ENCODE measurements around the gene HINT3. TPM values are rescaled to one million over a fixed set of nuclear protein-coding genes. Genes with fewer than 3 reads are reported as not detected.

The HINT3 gene
- total RNA-seq, 4 donors from 2014 or later, result 31.0 to 54.8 (median 46.2) TPM

DNA sequence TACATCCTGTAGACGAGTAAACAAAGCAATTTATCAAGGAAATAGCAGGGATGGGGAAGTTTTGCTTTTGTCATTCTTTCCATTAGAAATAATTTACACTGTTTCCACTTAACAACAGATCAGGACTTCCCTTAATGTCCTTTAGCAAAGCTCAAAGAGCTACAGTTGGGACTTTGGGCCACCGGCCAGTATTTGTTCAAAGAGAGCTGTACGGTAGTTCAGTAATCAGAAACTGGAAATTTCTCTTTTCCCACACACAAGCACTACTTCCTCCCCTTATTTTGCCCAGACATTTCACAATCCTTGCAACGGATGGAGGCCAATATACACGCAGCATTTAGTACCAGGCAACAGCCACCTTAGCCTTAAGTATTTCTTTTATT is 12.1 kb upstream of the HINT3 start:
- ATAC-seq, result peak; percentile 61
- 25 to 41% methylated on average over 5 of the region's 5 CpGs for WGBS, 2 donors (ENCODE audit: low coverage in 1 of 2)
- Histone ChIP-seq H3K4me3 (no peak overlapping the region), H3K4me1 (peaks cover 0 to 3% (median 0%) of the 10 kb centered on the region in 3 donors), H3K27ac (peak overlapping the region in 3 of 4 donors; percentile 19 to 39 (median 28)), H3K9me3 (no peaks in the 10 kb centered on the region), H3K36me3 (no peaks in the 10 kb centered on the region), H3K27me3 (peaks cover under 1% of the 10 kb centered on the region)
- no peak for TF ChIP-seq EP300 (IDR thresholded peaks at IDR 0.05)
- TF ChIP-seq POLR2A (IDR thresholded peaks at IDR 0.05), result no peak
- no peak for TF ChIP-seq CTCF (IDR thresholded peaks at IDR 0.05)
- TF ChIP-seq POLR2AphosphoS5 (IDR thresholded peaks at IDR 0.05), result no peak

- no peak overlapping the region for H3K4me3 ChIP-seq
- no peaks in the 10 kb centered on the region for H3K9me3 ChIP-seq
- no peak for TF ChIP-seq EP300 (IDR thresholded peaks at IDR 0.05)
- peaks cover 0 to 3% (median 0%) of the 10 kb centered on the region in 3 donors for H3K4me1 ChIP-seq
- peak overlapping the region in 2 of 4 donors; percentile 19 to 60 for H3K27ac ChIP-seq
- H3K36me3 ChIP-seq, result no peaks in the 10 kb centered on the region
- peaks cover 4% of the 10 kb centered on the region for H3K27me3 ChIP-seq
- 65 to 67% methylated on average over 1 of the region's 1 CpG for WGBS, 2 donors (ENCODE audit: low coverage in 1 of 2)
- no peak for ATAC-seq
These were observed 11.7 kb upstream of the HINT3 start for GRCh38 chr6:125944896-125945295.

- Histone ChIP-seq H3K36me3 (no peaks in the 10 kb centered on the region), H3K9me3 (no peaks in the 10 kb centered on the region), H3K4me1 (peaks cover 0 to 3% (median 0%) of the 10 kb centered on the region in 3 donors), H3K27ac (peak overlapping the region in 3 of 4 donors; percentile 60 to 68 (median 67)), H3K4me3 (no peak overlapping the region), H3K27me3 (peaks cover 4% of the 10 kb centered on the region)
- TF ChIP-seq POLR2A (IDR thresholded peaks at IDR 0.05), result no peak
- no peak for TF ChIP-seq CTCF (IDR thresholded peaks at IDR 0.05)
- no peak for TF ChIP-seq POLR2AphosphoS5 (IDR thresholded peaks at IDR 0.05)
- TF ChIP-seq EP300 (IDR thresholded peaks at IDR 0.05), result no peak
- ATAC-seq, result no peak
- WGBS, 2 donors (ENCODE audit: low coverage in 1 of 2), result 75 to 90% methylated on average over 1 of the region's 1 CpG
These were observed 11.0 kb upstream of the HINT3 start for GRCh38 chr6:125945378-125946141.

DNA sequence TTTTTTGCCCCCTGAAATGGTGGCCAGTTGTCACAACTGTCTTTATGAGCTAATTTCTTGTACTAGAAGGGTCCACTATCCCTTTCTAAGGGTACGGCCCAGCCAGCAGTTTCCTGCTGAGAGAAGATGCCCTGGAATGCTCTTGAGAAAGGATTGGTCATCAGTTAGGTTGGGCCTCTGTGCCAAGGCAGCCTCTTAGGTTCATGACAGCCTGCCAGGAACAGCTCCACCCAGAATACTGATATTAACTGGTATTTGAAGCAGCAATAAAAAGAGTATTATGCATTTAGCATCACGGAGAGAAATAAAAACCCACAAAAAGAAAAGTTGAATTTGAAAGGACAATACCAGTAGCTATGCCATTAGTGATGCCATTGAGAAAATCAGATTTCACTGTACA is 9.0 kb upstream of the HINT3 start:
- no peak for ATAC-seq
- H3K4me3 ChIP-seq, result no peak overlapping the region
- peaks cover 4% of the 10 kb centered on the region for H3K27me3 ChIP-seq
- no peaks in the 10 kb centered on the region for H3K36me3 ChIP-seq
- no peaks in the 10 kb centered on the region for H3K9me3 ChIP-seq
- TF ChIP-seq EP300 (IDR thresholded peaks at IDR 0.05) (no peak), POLR2A (IDR thresholded peaks at IDR 0.05) (no peak), POLR2AphosphoS5 (IDR thresholded peaks at IDR 0.05) (no peak), CTCF (IDR thresholded peaks at IDR 0.05) (no peak)
- no peak overlapping the region for H3K27ac ChIP-seq
- WGBS, 2 donors (ENCODE audit: low coverage in 1 of 2), result 77 to 83% methylated on average over 2 of the region's 2 CpGs
- H3K4me1 ChIP-seq, result peaks cover 0 to 3% (median 0%) of the 10 kb centered on the region in 3 donors

- Histone ChIP-seq H3K27ac (no peak overlapping the region), H3K9me3 (no peaks in the 10 kb centered on the region), H3K36me3 (no peaks in the 10 kb centered on the region), H3K4me1 (peaks cover 0 to 3% (median 0%) of the 10 kb centered on the region in 3 donors), H3K27me3 (peaks cover 4% of the 10 kb centered on the region), H3K4me3 (no peak overlapping the region)
- ATAC-seq, result no peak
- TF ChIP-seq POLR2A (IDR thresholded peaks at IDR 0.05) (no peak), POLR2AphosphoS5 (IDR thresholded peaks at IDR 0.05) (no peak), CTCF (IDR thresholded peaks at IDR 0.05) (no peak), EP300 (IDR thresholded peaks at IDR 0.05) (no peak)
- 70 to 82% methylated on average over 3 of the region's 3 CpGs for WGBS, 2 donors (ENCODE audit: low coverage in 1 of 2)
These were observed 8.1 kb upstream of the HINT3 start for GRCh38 chr6:125948455-125948854.

All from gastroesophageal sphincter (tissue), 4 donors.